GM18870 (cell line): Measurements from ENCODE around the gene GRK4.
A peak's percentile ranks its signal among the peaks of the same experiment; 100 is the strongest.
"Not testable (repeated sequence)": the region's sequence is repeated elsewhere in the genome, so short reads cannot be mapped to it uniquely, and the experiment has no call there.

Source experiments
- ATAC-seq: cut with Tn5 transposase; IDR thresholded peaks from one replicate; pipeline ENCODE4 v1.9.1; 2021; ENCODE audit warnings: moderate library complexity; ENCODE audit not compliant: unreplicated experiment

GRK4 gene

DNA sequence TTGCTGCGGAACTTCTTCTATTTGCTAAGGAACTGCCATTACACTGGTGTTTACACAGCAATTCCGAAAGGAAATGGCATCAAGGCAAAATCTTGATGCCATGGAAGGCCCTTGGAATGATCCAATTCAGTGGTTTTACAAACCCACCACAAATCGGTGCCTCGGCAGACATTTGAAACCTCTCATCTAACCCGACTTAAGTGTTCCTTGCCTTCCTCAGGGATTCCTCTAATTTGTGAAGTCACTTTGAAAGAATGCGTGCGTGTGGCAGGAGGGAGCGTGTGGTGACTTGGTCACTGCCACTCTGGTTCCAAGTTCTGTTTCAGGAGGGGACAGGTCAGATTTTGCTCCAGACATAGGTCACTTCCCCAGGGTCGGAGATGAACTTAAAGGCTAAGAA is 4.9 kb upstream of the GRK4 start:
- ATAC-seq = no peak

GRCh38 chr4:2960450-2960849 is 2.9 kb upstream of the GRK4 start:
- not testable (repeated sequence) for ATAC-seq

DNA sequence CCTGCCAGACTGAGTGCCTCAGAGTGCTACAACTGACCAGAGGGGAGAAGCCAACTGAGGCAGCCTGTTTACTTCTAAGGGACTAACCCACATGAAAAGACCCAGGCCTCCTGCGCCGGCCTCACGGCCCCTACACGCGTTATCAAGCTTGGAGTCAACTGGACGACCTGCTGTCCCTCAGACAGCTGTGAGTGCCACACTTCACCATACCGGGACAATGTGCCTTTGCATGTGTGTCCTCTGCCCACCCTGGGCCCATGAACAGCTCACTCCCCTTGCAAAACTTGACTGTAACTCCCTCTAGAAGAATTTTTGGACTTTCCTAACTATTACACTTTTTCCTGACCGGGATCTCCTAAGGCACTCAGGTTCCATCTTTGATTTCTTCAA is 2.0 kb upstream of the GRK4 start:
- no peak for ATAC-seq

- no peak for ATAC-seq
These were observed 1.4 kb upstream of the GRK4 start for GRCh38 chr4:2961811-2962441.

GRCh38 chr4:2962614-2963174 is 677 bp upstream of the GRK4 start:
- ATAC-seq = peak; percentile 33

GRCh38 chr4:2963966-2964471 is 648 bp downstream of the GRK4 start:
- ATAC-seq = no peak

GRCh38 chr4:2964706-2965258 is 1.4 kb downstream of the GRK4 start:
- ATAC-seq = no peak

GRCh38 chr4:2965262-2965661 is 1.9 kb downstream of the GRK4 start:
- ATAC-seq = no peak

DNA sequence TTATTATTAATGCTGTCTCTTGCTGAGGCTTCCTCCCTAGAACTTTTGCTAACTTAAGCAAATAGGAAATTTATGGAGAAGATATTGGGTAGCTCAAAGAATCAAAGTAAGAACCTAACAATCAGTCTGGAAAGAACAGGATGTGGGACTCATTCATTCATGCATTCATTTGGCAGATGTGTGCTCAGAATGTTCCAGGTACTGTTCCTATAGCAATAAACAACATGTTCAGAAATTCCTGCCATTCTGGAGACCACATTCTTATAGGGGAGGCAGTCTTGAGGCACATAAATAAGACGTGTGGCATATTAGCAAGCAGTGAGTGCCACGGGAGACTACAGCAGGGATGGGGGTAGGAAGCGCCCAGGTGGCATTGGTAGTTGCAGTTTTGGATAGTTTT is 5.0 kb downstream of the GRK4 start:
- no peak for ATAC-seq

DNA sequence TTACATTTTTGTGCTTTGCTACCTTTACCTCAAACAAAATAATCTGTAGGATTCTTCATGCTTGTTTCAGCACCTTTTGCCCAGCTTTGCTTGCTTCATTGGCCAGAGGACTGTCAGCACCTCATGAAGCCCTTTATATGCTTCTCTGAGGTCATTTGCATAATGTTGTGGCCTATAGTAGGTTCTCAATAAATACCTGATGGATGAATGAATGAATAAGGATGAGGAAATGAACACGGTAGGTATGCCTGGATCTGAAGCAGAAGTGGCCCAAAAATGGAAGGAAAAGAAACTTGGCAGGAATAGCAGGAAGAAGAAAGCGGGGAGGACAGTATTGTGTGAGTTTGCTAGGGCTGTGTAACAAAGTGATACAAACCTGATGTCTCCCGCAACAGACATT is 7.9 kb downstream of the GRK4 start:
- no peak for ATAC-seq

- ATAC-seq = no peak
These were observed 14.1 kb downstream of the GRK4 start for GRCh38 chr4:2977211-2978088.

DNA sequence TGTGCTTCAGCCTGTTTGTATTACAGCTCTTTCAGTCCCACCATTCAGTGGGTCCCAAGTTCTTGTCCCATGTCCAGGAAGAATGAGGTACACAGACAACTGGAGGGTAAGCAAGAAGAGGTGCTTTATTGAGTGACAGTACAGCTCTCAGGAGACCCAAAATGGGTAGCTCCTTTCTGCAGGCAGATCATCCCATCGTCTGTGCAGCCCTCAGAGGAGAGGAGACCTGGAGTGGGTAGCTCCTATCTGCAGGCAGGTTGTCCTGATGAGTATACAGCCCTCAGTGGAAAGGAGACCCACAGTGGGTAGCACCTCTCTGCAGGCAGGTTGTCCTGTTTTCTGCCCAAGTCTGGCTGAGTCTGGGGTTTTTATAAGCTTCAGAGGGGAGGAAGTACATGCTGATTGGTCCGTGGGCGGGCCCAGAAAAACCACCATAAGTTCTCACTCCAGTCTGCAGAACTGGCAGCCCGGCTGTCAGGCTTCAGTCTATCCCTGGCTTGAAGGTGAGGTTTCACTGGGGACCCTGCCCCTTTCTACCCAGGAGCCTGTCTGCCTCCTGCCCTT is 18.0 kb downstream of the GRK4 start:
- ATAC-seq = no peak

GRCh38 chr4:2982012-2982411 is 18.6 kb downstream of the GRK4 start:
- no peak for ATAC-seq

DNA sequence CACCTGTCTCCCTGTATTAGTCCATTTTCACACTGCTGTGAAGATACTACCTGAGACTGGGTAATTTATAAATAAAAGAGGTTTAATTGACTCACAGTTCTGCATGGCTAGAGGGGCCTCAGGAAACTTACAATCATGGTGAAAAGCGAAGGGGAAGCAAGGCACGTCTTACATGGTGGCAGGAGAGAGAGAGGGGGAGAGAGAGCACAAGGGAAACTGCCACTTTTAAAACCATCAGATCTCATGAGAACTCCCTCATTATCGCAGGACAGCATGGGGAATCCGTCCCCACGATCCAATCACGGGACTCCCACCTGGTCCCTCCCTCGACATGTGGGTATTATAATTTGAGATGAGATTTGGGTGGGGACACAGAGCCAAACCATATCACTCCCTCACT is 20.3 kb downstream of the GRK4 start:
- ATAC-seq = not testable (repeated sequence)

- ATAC-seq = no peak
These were observed 27.9 kb downstream of the GRK4 start for GRCh38 chr4:2991243-2991642.

DNA sequence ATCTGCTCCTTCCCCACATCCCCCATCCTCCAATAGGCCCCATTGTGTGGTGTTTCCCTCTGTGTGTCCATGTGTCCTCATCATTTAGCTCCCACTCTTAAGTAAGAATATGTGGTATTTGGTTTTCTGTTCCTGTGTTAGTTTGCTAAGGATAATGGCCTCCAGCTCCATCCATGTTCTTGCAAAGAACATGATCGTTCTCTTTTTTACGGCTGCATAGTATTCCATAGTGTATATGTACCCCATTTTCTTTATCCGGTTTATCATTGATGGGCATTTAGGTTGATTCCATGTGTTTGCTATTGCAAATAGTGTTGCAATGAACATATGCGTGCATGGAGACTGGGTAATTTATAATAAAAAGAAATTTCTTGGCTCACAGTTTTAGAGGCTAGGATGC is 31.5 kb downstream of the GRK4 start:
- no peak for ATAC-seq

- no peak for ATAC-seq
These were observed 32.3 kb downstream of the GRK4 start for GRCh38 chr4:2995546-2996265.

DNA sequence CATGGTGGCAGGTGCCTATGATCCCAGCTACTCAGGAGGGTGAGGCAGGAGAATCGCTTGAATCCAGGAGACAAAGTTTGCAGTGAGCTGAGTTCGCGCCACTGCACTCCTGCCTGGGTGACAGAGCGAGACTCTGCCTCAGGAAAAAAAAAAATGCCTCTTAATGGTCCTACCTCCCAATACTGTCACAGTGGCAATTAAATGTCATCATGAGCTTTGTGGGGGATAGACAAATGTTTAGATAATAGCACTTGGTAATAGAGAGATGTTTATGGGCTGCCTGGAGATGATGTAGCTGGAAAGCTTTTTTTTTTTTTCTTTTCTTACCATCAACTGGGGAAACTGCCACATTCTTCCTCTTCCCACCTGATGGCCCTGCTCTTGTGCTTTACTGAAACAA is 33.0 kb downstream of the GRK4 start:
- no peak for ATAC-seq

GRCh38 chr4:3007724-3008123 is 44.4 kb downstream of the GRK4 start:
- ATAC-seq = no peak

DNA sequence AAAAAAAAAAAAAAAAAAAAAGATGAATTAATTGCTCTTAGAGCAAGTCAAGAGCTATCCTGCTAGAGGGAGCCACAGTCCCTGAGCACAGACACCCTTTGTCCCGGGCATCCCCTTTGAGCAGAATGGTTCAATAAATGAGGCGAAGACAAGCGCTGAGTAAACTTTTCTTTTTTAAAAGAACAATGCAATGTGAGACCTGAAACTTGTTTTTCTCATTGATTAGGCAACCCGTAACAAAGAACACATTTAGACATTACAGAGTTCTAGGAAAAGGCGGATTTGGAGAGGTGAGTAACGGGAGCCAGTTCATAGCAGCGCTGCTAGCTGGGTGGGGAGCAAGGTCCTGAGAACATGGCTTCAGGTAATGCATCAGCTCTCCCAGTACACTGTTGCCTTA is 46.1 kb downstream of the GRK4 start:
- ATAC-seq = no peak

GRCh38 chr4:3010577-3010976 is 47.2 kb downstream of the GRK4 start:
- no peak for ATAC-seq
